Adrenal gland (tissue), 5 donors: ENCODE results near the gene LAMB1.

Experiments used
- POLR2A ChIP-seq, 2 donors: fragments of 450-650 bp; IDR thresholded peaks; one replicate each; pipeline ENCODE4 v1.6.1; 2017; ENCODE audit warnings: antibody characterized with exemption in 2 of 2, mild to moderate bottlenecking in 2 of 2, moderate library complexity in 1 of 2
- TF ChIP-seq, protein P1 (sequence below), 6 experiments: fragments of 450-650 bp in 4 of 6; fragments of 200-600 bp in 2 of 6; sonication (generic) in 1 of 6; IDR thresholded peaks; 1 replicate in 5 of 6; 2 replicates in 1 of 6; pipeline versions ENCODE4 v1.5.1 to v1.8.0; 2016 to 2021; ENCODE audit warnings: antibody characterized with exemption in 6 of 6, mild to moderate bottlenecking in 2 of 6, moderate library complexity in 1 of 6
- donor health status: DM: no; HTN: no; CAD: no.

DNA sequence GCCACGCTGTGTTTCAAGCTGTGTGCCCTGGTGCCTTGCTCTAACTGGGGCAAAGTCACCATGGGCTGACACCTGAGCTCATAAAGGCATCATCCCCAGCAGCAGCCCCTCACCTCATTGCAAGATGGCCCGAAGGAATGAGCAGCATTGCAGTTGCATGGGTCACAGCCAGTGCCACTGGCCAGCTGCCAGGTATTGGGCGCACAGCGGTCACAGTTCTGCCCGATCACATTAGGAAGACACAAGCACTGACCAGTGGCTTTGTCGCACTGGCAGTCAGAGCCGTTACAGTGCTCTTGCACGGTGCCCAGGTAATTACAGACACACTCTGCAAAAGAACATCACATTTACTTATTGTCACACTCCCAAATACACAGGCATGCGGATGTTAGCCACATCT is 51.1 kb downstream of the LAMB1 start:
- TF ChIP-seq, protein P1, sequence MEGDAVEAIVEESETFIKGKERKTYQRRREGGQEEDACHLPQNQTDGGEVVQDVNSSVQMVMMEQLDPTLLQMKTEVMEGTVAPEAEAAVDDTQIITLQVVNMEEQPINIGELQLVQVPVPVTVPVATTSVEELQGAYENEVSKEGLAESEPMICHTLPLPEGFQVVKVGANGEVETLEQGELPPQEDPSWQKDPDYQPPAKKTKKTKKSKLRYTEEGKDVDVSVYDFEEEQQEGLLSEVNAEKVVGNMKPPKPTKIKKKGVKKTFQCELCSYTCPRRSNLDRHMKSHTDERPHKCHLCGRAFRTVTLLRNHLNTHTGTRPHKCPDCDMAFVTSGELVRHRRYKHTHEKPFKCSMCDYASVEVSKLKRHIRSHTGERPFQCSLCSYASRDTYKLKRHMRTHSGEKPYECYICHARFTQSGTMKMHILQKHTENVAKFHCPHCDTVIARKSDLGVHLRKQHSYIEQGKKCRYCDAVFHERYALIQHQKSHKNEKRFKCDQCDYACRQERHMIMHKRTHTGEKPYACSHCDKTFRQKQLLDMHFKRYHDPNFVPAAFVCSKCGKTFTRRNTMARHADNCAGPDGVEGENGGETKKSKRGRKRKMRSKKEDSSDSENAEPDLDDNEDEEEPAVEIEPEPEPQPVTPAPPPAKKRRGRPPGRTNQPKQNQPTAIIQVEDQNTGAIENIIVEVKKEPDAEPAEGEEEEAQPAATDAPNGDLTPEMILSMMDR (IDR thresholded peaks at IDR 0.05) = no peak
- TF ChIP-seq POLR2A (IDR thresholded peaks at IDR 0.05) = no peak
